Measurements from ENCODE around the gene SLC25A11. TPM values are rescaled to one million over a fixed set of nuclear protein-coding genes. Genes with fewer than 3 reads are reported as not detected.

The SLC25A11 gene
- total RNA-seq, 1 donor from 2014 or later = 44.7 TPM

DNA sequence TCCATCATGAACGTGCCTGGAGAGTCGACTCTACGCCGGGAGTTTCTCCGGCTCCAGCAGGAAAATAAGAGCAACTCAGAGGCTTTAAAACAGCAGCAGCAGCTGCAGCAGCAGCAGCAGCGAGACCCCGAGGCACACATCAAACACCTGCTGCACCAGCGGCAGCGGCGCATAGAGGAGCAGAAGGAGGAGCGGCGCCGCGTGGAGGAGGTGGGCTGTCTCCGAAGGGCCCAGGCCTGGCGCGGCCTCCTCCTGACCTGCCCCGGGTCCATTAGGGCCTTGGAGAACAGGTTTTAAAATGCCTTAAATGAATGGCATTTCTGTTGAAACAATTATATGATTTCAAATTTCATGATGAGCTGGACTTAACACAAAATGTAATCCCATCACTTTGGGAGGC is 52.3 kb downstream of the SLC25A11 start:
- TF ChIP-seq, protein P1, sequence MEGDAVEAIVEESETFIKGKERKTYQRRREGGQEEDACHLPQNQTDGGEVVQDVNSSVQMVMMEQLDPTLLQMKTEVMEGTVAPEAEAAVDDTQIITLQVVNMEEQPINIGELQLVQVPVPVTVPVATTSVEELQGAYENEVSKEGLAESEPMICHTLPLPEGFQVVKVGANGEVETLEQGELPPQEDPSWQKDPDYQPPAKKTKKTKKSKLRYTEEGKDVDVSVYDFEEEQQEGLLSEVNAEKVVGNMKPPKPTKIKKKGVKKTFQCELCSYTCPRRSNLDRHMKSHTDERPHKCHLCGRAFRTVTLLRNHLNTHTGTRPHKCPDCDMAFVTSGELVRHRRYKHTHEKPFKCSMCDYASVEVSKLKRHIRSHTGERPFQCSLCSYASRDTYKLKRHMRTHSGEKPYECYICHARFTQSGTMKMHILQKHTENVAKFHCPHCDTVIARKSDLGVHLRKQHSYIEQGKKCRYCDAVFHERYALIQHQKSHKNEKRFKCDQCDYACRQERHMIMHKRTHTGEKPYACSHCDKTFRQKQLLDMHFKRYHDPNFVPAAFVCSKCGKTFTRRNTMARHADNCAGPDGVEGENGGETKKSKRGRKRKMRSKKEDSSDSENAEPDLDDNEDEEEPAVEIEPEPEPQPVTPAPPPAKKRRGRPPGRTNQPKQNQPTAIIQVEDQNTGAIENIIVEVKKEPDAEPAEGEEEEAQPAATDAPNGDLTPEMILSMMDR (IDR thresholded peaks at IDR 0.05; ENCODE audit: insufficient read depth, low read length, poor library complexity, severe bottlenecking) = no peak
- Histone ChIP-seq H3K27me3 (ENCODE audit: control insufficient read depth, insufficient read depth, low read length) (no peaks in the 10 kb centered on the region), H3K36me3 (ENCODE audit: control insufficient read depth, insufficient read depth, low read length) (peaks cover 3% of the 10 kb centered on the region), H3K4me3 (ENCODE audit: low read depth, low read length) (no peak overlapping the region)
- DNase-seq (ENCODE audit: low read depth) = no peak

Other genes starting within 250 kb of the SLC25A11 start
- gene PELP1, start 235.9 kb downstream of the SLC25A11 start, total RNA-seq = 33.8 and 46.2 TPM in 2 replicates
- gene ARRB2, start 229.4 kb downstream of the SLC25A11 start, total RNA-seq = 5.8 and 6.8 TPM in 2 replicates
- gene MED11, start 208.6 kb downstream of the SLC25A11 start, total RNA-seq = 19.1 and 23.6 TPM in 2 replicates
- 1.4 and 2.9 TPM in 2 replicates for gene ZMYND15, start 200.2 kb downstream of the SLC25A11 start, total RNA-seq
- gene CXCL16, start 200.1 kb downstream of the SLC25A11 start, total RNA-seq = 96.1 and 106 TPM in 2 replicates
- not detected in 2 replicates for gene TM4SF5, start 168.2 kb downstream of the SLC25A11 start, total RNA-seq
- not detected in 2 replicates for gene VMO1, start 153.7 kb downstream of the SLC25A11 start, total RNA-seq
- not detected in 2 replicates for gene GLTPD2, start 151.1 kb downstream of the SLC25A11 start, total RNA-seq
- gene PSMB6, start 143.9 kb downstream of the SLC25A11 start, total RNA-seq = 208 and 257 TPM in 2 replicates
- 17.4 and 28.6 TPM in 2 replicates for gene PLD2, start 132.9 kb downstream of the SLC25A11 start, total RNA-seq
- gene MINK1, start 106.7 kb downstream of the SLC25A11 start, total RNA-seq = 36.1 and 38.3 TPM in 2 replicates
- 2.3 and 4.4 TPM in 2 replicates for gene C17orf107, start 40.5 kb downstream of the SLC25A11 start, total RNA-seq
- 2.0 and 2.7 TPM in 2 replicates for gene CHRNE, start 36.9 kb downstream of the SLC25A11 start, total RNA-seq
- not detected in 2 replicates for gene GP1BA, start 7.8 kb downstream of the SLC25A11 start, total RNA-seq
- 44.1 and 66.0 TPM in 2 replicates for gene RNF167, start 222 bp upstream of the SLC25A11 start, total RNA-seq
- 1,484 and 2,015 TPM in 2 replicates for gene PFN1, start 8.5 kb upstream of the SLC25A11 start, total RNA-seq
- gene ENO3, start 11.1 kb upstream of the SLC25A11 start, total RNA-seq = 3.5 and 5.8 TPM in 2 replicates
- gene SPAG7, start 27.8 kb upstream of the SLC25A11 start, total RNA-seq = 74.6 and 88.7 TPM in 2 replicates
- 47.7 and 50.7 TPM in 2 replicates for gene CAMTA2, start 47.6 kb upstream of the SLC25A11 start, total RNA-seq
- gene INCA1, start 57.5 kb upstream of the SLC25A11 start, total RNA-seq = 0.41 and 2.2 TPM in 2 replicates
- 87.1 and 97.6 TPM in 2 replicates for gene KIF1C, start 57.9 kb upstream of the SLC25A11 start, total RNA-seq
- 0.17 and 0.62 TPM in 2 replicates for gene SLC52A1, start 95.4 kb upstream of the SLC25A11 start, total RNA-seq
- 4.4 and 4.8 TPM in 2 replicates for gene ZFP3, start 138.4 kb upstream of the SLC25A11 start, total RNA-seq
- 19.6 and 23.9 TPM in 2 replicates for gene ZNF232, start 171.8 kb upstream of the SLC25A11 start, total RNA-seq
- 0.92 and 1.0 TPM in 2 replicates for gene USP6, start 176.0 kb upstream of the SLC25A11 start, total RNA-seq

Measured in kidney epithelial cell (primary cell).